ENCODE measurements around the gene BCAP31.
"Not testable (repeated sequence)": the region's sequence is repeated elsewhere in the genome, so short reads cannot be mapped to it uniquely, and the experiment has no call there.

The BCAP31 gene

DNA sequence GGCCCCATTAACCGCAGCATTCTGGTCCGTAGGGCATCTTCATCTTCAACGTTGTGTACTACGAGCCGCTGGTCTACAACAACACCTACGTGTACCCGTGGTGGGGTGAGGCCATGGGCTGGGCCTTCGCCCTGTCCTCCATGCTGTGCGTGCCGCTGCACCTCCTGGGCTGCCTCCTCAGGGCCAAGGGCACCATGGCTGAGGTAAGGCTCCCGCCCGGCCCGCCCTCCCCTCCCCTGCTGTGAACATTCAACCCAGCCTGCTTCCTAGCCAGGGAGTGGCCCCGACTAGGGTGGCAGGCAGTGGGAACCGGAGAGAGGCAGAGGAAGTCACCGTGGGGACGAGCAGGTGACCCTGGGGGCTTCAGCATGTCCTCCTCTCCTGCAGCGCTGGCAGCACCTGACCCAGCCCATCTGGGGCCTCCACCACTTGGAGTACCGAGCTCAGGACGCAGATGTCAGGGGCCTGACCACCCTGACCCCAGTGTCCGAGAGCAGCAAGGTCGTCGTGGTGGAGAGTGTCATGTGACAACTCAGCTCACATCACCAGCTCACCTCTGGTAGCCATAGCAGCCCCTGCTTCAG lies 29.4 kb downstream of the BCAP31 start:
- DNase-seq (ENCODE audit: low read depth in 2 of 2) = no peak

GRCh38 chrX:153694256-153694655 lies 29.9 kb downstream of the BCAP31 start:
- DNase-seq (ENCODE audit: low read depth in 2 of 2) = not testable (repeated sequence)

DNA sequence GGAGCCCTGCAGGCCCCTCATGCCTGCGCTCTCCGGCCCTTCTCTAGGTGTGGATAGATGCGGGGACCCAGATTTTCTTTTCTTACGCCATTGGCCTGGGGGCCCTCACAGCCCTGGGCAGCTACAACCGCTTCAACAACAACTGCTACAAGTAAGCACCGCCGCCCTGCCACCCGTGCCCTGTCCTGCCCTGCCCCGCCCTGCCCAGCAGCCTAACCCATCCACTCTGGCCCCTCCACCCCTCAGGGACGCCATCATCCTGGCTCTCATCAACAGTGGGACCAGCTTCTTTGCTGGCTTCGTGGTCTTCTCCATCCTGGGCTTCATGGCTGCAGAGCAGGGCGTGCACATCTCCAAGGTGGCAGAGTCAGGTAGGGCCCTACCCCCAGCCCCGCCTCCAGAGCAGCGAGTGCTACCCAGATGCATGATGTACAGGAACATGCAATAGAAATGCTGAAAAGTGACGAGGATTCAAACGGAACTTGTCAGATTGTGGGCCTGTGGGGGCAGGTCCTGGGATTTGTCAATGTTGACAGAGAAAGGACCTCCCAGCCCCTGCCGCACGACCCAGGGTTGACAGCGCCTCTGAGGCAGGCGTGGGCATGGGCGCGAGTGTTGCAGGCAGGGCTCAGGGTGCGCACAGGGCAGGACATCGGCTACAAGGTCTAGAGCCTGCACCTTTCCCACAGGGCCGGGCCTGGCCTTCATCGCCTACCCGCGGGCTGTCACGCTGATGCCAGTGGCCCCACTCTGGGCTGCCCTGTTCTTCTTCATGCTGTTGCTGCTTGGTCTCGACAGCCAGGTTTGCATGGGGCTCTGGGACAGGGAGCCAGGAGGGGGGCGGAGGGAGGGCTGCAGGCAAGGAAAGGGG lies 30.7 kb downstream of the BCAP31 start:
- DNase-seq (ENCODE audit: low read depth in 2 of 2) = no peak

DNA sequence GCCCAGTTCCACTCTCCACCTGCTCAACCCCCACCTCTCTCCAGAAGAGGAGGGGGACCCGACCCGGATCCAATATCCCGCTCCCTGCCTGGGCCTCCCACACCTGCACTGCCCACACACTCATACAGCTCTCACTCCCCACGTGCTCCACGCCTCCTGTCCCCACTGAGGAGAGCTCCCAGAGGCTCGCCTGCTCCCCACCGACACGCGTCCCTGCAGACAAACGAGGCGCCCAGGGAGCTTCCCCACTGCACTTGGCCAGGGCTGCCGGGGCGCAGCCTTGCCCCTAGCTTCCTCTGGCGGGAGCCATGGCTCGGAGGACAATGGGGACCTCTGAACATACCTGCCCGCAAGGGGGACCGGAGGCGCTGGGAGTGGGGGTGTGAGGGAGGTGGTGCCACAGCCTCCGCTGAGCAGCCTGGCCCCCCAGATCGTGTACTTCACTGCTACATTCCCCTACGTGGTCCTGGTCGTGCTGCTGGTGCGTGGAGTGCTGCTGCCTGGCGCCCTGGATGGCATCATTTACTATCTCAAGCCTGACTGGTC lies 31.5 kb downstream of the BCAP31 start:
- no peak for DNase-seq (ENCODE audit: low read depth in 2 of 2)

DNA sequence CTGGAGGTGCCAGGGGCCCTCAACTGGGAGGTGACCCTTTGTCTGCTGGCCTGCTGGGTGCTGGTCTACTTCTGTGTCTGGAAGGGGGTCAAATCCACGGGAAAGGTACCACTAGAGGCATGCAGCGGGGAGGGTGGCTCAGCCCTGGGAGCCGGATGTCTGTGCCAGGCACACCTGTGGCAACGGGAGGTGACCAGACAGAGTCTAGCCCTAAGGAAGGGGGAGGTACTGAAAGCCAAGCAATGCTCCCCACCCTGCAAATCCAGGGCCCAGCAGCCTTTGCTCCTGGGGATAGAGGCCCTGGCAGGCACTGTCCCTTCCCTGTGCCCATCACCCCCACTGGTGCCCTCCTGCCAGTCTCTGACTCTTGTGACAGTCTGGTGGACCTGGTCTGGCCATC lies 32.2 kb downstream of the BCAP31 start:
- DNase-seq (ENCODE audit: low read depth in 2 of 2) = no peak

DNA sequence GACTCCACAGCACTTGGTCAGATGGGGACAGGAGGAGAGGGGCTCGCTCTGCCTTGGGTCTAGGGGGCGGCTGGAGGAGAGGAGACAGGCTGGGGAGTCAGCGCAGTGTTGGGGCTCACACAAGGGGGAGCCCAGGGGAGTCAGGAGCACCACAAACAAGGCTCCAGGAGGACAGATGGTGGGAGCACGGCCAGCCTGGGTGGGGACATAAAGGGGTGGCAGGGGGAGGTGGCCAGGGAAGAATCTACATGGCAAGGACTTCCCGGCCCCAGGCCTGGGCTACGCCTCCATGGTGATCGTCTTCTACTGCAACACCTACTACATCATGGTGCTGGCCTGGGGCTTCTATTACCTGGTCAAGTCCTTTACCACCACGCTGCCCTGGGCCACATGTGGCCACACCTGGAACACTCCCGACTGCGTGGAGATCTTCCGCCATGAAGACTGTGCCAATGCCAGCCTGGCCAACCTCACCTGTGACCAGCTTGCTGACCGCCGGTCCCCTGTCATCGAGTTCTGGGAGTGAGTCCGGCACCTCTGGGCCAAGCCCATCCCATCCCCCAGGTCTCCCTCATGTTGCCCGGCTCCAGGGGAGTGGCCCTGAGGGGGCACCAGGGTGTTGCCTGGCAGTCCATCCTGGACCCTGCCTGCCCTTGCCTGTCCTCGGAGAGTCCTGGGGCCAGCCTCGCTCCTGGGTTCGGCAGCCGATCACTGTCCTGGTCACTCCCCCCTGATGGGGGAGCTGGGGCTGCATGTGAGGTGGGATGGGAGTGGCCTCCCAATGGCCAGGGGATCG lies 33.0 kb downstream of the BCAP31 start:
- not testable (repeated sequence) for DNase-seq (ENCODE audit: low read depth in 2 of 2)

- no peak for DNase-seq (ENCODE audit: low read depth in 2 of 2)
These were observed 33.7 kb downstream of the BCAP31 start for GRCh38 chrX:153690466-153690865.

DNA sequence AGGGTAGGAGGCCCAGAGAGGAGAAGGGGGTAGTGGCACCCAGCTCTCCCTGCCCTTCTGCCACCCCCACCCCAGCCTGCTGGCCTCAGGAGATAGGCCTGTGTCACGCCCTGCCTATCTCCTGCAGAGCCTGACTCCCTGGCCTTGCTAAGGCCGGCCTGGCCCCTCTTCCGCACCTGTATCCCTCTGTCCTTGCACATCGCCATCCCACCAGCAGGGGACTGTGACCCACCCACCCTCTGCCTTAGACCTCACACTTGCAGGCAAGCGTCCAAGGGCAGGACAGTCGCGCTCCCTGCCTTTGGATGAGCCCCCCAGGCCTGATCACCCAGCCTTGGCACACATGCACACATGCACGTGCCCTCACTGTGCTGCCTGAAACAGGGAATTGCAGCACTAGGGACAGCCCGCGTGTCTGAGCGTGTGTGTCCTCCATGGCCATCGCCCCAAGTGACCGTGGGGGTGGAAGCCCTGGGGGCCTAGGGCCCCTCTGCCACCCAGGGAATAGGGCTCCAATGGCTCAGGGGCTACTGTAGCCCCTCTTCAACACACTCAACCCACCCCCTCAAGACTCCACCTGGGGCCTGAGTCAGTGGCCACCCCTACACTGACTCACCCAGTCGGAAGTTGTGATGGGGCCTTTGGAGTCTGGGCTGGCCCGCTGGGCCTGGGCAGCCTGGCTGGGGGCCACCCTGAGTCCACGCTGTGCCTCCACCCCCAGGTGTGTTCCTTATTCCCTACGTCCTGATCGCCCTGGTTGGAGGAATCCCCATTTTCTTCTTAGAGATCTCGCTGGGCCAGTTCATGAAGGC lies 34.3 kb downstream of the BCAP31 start:
- no peak for DNase-seq (ENCODE audit: low read depth in 2 of 2)

- no peak for DNase-seq (ENCODE audit: low read depth in 2 of 2)
These were observed 35.1 kb downstream of the BCAP31 start for GRCh38 chrX:153688911-153689590.

- DNase-seq (ENCODE audit: low read depth in 2 of 2) = no peak
These were observed 35.7 kb downstream of the BCAP31 start for GRCh38 chrX:153688506-153688905.

DNA sequence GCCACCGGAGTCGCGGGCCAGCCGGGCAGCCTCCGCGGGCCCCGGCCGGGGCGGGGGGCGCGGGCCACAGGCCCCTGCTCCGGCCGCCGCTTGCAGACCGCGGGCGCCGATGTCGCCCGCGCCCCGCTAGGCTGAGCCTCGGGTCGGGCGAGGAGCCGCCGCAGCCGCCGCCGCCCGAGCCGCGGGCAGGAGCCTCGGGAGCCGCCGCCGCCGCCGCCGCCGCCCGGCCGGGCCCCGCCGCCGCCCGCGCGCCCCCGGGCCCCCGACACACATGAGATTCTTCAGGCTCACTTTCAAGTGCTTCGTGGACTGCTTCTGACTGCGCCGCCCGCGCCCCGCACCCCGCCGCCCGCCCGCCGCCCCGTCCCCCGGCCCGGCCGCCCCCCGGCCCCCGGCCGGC lies 36.1 kb downstream of the BCAP31 start:
- DNase-seq (ENCODE audit: low read depth in 2 of 2) = no peak

- DNase-seq (ENCODE audit: low read depth in 2 of 2) = no peak
These were observed 36.8 kb downstream of the BCAP31 start, which contains the start of gene SLC6A8 for GRCh38 chrX:153687121-153688039. Gene SLC6A8, plus strand, starts transcription at chrX:153687926. Its CDS starts 649 bp downstream, at chrX:153688575.

GRCh38 chrX:153686711-153687110 lies 37.5 kb downstream of the BCAP31 start:
- DNase-seq (ENCODE audit: low read depth in 2 of 2) = no peak

DNA sequence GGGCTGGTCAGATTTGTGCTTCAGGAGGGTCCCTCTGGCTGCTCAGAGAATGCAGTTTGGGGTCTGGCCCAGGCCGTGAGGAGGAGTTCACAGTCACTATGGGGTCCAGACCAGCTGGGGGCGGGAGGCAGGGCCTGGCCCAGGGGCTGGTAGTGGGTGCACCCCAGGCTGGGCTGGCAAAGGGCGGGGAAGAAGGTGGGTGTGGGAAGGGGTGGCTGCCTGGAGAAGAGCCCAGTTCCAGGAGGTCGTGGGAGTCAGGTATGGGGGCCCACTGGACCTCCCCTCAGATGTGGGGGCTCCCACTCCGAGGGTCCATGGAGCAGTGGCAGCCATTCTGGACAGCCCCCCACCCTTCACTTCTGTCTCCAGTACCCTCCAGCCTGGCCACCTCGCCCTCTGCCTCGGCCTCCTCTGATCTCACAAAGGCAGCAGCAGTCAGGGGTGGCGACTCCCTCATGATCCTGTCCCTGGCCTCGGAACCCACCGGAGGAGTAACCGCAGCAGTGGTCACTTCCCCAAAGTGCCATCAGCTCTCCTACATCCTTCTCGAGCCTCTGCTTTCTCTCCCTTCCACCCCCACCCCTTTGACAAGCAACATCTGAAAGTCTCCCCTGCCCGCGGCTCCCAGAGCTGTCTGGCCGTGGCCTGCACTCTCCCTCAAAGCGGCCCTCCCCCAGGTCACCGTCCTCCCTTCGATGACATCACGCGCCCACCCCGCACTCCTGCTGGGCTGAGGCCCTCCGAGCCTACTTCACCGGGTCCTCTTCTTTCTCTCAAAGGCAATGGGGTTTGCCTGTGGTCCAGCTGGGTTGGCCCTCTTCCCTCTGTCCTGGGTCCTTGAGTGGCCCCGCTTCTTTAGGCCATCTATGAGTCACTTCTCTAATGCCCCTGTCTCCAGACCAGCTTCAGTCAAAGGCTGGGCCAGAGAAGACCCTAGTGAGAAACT lies 38.2 kb downstream of the BCAP31 start:
- no peak for DNase-seq (ENCODE audit: low read depth in 2 of 2)

- no peak for DNase-seq (ENCODE audit: low read depth in 2 of 2)
These were observed 39.0 kb downstream of the BCAP31 start for GRCh38 chrX:153685156-153685536.

DNA sequence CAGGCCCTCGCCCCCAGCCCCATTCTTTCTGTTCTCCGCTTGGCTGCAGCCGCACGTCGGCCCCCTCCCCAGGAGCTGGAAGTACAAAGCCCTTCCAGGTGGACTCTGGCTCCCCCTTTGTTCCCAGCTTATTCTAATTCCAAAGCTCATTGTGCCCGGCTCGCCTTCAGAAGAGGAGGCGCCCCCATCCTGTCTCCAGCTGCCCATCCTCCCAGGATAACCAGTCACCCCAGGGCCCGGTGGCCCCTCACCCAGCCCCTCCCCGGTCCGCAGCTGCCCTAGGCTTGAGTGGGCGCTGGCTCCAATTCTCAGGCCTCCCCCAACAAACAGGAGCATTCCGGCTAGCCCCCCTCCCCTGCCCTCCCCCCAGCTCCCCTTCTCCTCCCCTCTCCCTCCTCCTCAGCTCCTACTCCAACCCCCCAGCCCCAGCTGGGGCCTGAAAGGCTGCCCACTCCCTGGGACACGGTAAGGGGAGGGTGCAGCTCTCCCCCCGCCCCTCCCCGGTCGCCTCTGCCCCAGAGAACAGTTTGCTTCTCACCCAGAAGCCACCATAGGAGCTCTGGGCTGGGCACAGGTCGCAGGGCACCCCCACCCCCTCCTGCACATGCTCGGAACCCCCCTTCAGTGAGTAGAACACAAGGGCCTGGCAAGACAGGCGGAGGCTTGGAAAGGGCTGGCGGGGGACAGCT lies 39.6 kb downstream of the BCAP31 start:
- DNase-seq (ENCODE audit: low read depth in 2 of 2) = no peak

GRCh38 chrX:153683486-153683885 lies 40.7 kb downstream of the BCAP31 start:
- not testable (repeated sequence) for DNase-seq (ENCODE audit: low read depth in 2 of 2)

GRCh38 chrX:153681175-153681574 lies 43.0 kb downstream of the BCAP31 start:
- no peak for DNase-seq (ENCODE audit: low read depth in 2 of 2)

All from stimulated activated CD8-positive, alpha-beta memory T cell treated with anti-CD3 and anti-CD28 coated beads, Interleukin-7, amount 100 ng/mL, for 1 hour (primary cell).